NCI-H2029 treated with DMSO at 0.1 percent for 48 hours (cell line): ENCODE measurements around the gene DCUN1D5.

ENCODE experiments used
- DNase-seq: peaks from one replicate; lab custom pipeline; 2025; lab: John Stamatoyannopoulos, UW

The DCUN1D5 gene

GRCh38 chr11:103091801-103092524 is at the start of gene DCUN1D5:
Gene DCUN1D5, minus strand, starts transcription at chr11:103092160. Its CDS starts 288 bp downstream, at chr11:103091872.
- peak; percentile 51 for DNase-seq

GRCh38 chr11:103125462-103125861 is 33.5 kb upstream of the DCUN1D5 start:
- DNase-seq = no peak

GRCh38 chr11:103114836-103115235 is 22.9 kb upstream of the DCUN1D5 start:
- DNase-seq = no peak

GRCh38 chr11:103112364-103112763 is 20.4 kb upstream of the DCUN1D5 start:
- no peak for DNase-seq

GRCh38 chr11:103111400-103111799 is 19.4 kb upstream of the DCUN1D5 start:
- DNase-seq = no peak

GRCh38 chr11:103110391-103110790 is 18.4 kb upstream of the DCUN1D5 start:
- no peak for DNase-seq

GRCh38 chr11:103109818-103110388 is 17.9 kb upstream of the DCUN1D5 start:
- no peak for DNase-seq

GRCh38 chr11:103108933-103109817 is 17.2 kb upstream of the DCUN1D5 start, which contains the start of gene DYNC2H1:
Gene DYNC2H1, plus strand, starts transcription at chr11:103109426. Its CDS starts 149 bp downstream, at chr11:103109575.
- DNase-seq = peak; percentile 13

GRCh38 chr11:103097279-103097678 is 5.3 kb upstream of the DCUN1D5 start:
- no peak for DNase-seq

GRCh38 chr11:103091064-103091800 is 728 bp downstream of the DCUN1D5 start:
- no peak for DNase-seq

GRCh38 chr11:103086461-103086860 is 5.5 kb downstream of the DCUN1D5 start:
- no peak for DNase-seq

GRCh38 chr11:103085758-103086365 is 6.1 kb downstream of the DCUN1D5 start:
- no peak for DNase-seq

- DNase-seq = no peak
Observed at GRCh38 chr11:103079833-103080232, 12.1 kb downstream of the DCUN1D5 start.

GRCh38 chr11:103078710-103079109 is 13.2 kb downstream of the DCUN1D5 start:
- DNase-seq = no peak

- DNase-seq = no peak
Observed at GRCh38 chr11:103077554-103077953, 14.4 kb downstream of the DCUN1D5 start.

GRCh38 chr11:103076361-103076760 is 15.6 kb downstream of the DCUN1D5 start:
- DNase-seq = no peak

- no peak for DNase-seq
Observed at GRCh38 chr11:103071008-103071407, 21.0 kb downstream of the DCUN1D5 start.

- DNase-seq = no peak
Observed at GRCh38 chr11:103070142-103070541, 21.8 kb downstream of the DCUN1D5 start.

- peak; percentile 2 for DNase-seq
Observed at GRCh38 chr11:103069367-103069766, 22.6 kb downstream of the DCUN1D5 start.

- DNase-seq = no peak
Observed at GRCh38 chr11:103067118-103067517, 24.8 kb downstream of the DCUN1D5 start.

GRCh38 chr11:103061656-103062055 is 30.3 kb downstream of the DCUN1D5 start:
- no peak for DNase-seq
